OCI-LY1 (cell line): ENCODE data around the gene PAX8.

Source experiments
- H2AFZ ChIP-seq: fragments of 200-600 bp; sonication (generic), shearing (Covaris generic); 2 replicates; pipeline ENCODE4 v1.6.0; 2014; ENCODE audit warnings: antibody characterized with exemption, mild to moderate bottlenecking, low read length
- H3F3A ChIP-seq: fragments of 200-600 bp; sonication (generic), shearing (Covaris generic); 2 replicates; pipeline ENCODE4 v1.6.0; 2014; ENCODE audit warnings: mild to moderate bottlenecking, antibody characterized with exemption, low read length, moderate library complexity; ENCODE audit not compliant: insufficient read depth
- H3K27ac ChIP-seq: fragments of 200-600 bp; sonication (generic); 2 replicates; pipeline ENCODE4 v1.5.1; 2014; ENCODE audit warnings: low read length, mixed run types, mild to moderate bottlenecking, low read depth; ENCODE audit not compliant: poor library complexity, severe bottlenecking
- H3K27me3 ChIP-seq: fragments of 200-600 bp; sonication (generic); 2 replicates; pipeline ENCODE4 v1.6.0; 2014; ENCODE audit warnings: antibody characterized with exemption, mild to moderate bottlenecking, low read length, moderate library complexity; ENCODE audit not compliant: insufficient read depth
- H3K36me3 ChIP-seq: fragments of 200-600 bp; sonication (generic); 2 replicates; pipeline ENCODE4 v1.6.1; 2014; ENCODE audit warnings: mild to moderate bottlenecking, antibody characterized with exemption, low read length, moderate library complexity, mixed read lengths; ENCODE audit not compliant: insufficient read depth
- H3K4me1 ChIP-seq: fragments of 200-600 bp; sonication (generic); 2 replicates; pipeline ENCODE4 v1.5.1; 2014; ENCODE audit warnings: mild to moderate bottlenecking, low read length, moderate library complexity; ENCODE audit not compliant: insufficient read depth, severe bottlenecking
- H3K4me2 ChIP-seq: fragments of 200-600 bp; sonication (generic), shearing (Covaris generic); 2 replicates; pipeline ENCODE4 v1.6.1; 2014; ENCODE audit warnings: low read length
- H3K4me3 ChIP-seq: fragments of 200-600 bp; sonication (generic); 2 replicates; pipeline ENCODE4 v1.5.1; 2014; ENCODE audit warnings: low read length, low read depth, mild to moderate bottlenecking, mixed read lengths; ENCODE audit not compliant: poor library complexity, severe bottlenecking
- H3K79me2 ChIP-seq: fragments of 200-600 bp; shearing (Covaris generic); 2 replicates; pipeline ENCODE4 v1.6.1; 2016; ENCODE audit warnings: mixed run types, low read length, mixed read lengths; ENCODE audit not compliant: insufficient read depth
- H3K9ac ChIP-seq: fragments of 200-600 bp; sonication (generic), shearing (Covaris generic); 2 replicates; pipeline ENCODE4 v1.6.1; 2014; ENCODE audit warnings: mild to moderate bottlenecking, low read length, mixed read lengths
- H3K9me2 ChIP-seq: fragments of 200-600 bp; sonication (generic), shearing (Covaris generic); 2 replicates; pipeline ENCODE4 v1.6.1; 2014; ENCODE audit warnings: low read depth, mild to moderate bottlenecking, low read length, mixed read lengths
- H3K9me3 ChIP-seq: fragments of 200-600 bp; shearing (Covaris generic); 2 replicates; pipeline ENCODE4 v1.6.1; 2014; ENCODE audit warnings: low read length, mixed read lengths
- H4K20me1 ChIP-seq: fragments of 200-600 bp; sonication (generic), shearing (Covaris generic); 2 replicates; pipeline ENCODE4 v1.6.0; 2016; ENCODE audit warnings: mild to moderate bottlenecking, low read length; ENCODE audit not compliant: insufficient read depth
- EZH2 ChIP-seq: fragments of 200-600 bp; sonication (generic), shearing (Covaris generic); IDR thresholded peaks from 2 replicates; pipeline ENCODE4 v1.8.0; 2017; ENCODE audit warnings: borderline replicate concordance, mixed run types, mild to moderate bottlenecking, antibody characterized with exemption, low read length, moderate library complexity, mixed read lengths
- TF ChIP-seq, protein P1 (sequence below): fragments of 200-600 bp; sonication (generic), shearing (Covaris generic); IDR thresholded peaks from 2 replicates; pipeline ENCODE4 v1.5.1; 2017; ENCODE audit warnings: mild to moderate bottlenecking, antibody characterized with exemption, low read length, moderate library complexity, mixed read lengths

PAX8 gene

DNA sequence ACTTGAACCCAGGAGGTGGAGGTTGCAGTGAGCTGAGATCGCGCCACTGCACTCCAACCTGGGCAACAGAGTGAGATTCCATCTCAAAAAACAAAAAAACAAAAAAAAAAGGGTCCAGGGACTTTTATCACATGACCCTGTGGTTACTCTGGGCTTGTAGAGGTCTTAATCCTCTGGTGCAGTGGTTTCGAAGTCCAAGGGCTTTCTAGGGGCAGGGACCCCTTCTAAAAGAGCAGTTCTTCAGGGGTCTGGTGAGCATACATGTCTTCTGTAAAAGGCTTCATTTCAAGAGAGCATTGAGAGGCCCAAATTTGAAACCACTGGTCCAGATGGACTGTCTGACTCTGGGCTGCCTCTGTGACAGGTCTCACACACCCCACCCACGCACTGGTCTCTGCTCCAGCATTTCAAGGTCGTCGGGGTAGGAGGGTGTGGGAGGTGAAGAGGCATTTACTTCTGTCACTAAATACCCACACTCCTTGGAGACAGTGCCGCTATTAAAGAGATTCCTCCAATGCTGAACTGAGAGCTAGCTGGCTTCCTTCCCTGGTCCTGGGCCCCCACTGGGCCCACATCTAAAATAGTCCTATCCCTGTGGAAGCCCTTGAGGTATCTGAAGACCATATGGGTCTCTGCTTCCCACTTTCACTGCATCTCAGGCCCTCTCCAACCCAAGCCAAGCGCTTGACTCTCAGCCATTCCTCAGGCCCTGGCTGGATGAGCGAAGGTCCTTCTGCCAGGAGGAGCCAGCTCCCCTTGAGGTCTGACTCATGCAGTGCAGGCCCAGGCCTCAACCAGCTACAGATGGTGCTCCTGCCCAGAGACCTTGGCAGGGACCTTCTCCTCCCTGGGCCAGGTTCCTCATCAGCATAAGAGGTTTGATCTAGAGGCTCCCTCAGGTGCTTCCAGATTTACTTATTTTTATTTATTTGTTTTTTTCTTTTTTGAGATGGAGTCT is 44.8 kb downstream of the PAX8 start:
- H2AFZ ChIP-seq, result no peak overlapping the region
- no peak overlapping the region for H3K4me3 ChIP-seq
- no peak for TF ChIP-seq EZH2
- TF ChIP-seq, protein P1, sequence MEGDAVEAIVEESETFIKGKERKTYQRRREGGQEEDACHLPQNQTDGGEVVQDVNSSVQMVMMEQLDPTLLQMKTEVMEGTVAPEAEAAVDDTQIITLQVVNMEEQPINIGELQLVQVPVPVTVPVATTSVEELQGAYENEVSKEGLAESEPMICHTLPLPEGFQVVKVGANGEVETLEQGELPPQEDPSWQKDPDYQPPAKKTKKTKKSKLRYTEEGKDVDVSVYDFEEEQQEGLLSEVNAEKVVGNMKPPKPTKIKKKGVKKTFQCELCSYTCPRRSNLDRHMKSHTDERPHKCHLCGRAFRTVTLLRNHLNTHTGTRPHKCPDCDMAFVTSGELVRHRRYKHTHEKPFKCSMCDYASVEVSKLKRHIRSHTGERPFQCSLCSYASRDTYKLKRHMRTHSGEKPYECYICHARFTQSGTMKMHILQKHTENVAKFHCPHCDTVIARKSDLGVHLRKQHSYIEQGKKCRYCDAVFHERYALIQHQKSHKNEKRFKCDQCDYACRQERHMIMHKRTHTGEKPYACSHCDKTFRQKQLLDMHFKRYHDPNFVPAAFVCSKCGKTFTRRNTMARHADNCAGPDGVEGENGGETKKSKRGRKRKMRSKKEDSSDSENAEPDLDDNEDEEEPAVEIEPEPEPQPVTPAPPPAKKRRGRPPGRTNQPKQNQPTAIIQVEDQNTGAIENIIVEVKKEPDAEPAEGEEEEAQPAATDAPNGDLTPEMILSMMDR, result no peak
- no peak overlapping the region for H3K9ac ChIP-seq
- H4K20me1 ChIP-seq, result no peaks in the 10 kb centered on the region
- no peak overlapping the region for H3K4me2 ChIP-seq
- H3K79me2 ChIP-seq, result no peaks in the 10 kb centered on the region
- no peaks in the 10 kb centered on the region for H3K4me1 ChIP-seq
- H3K27me3 ChIP-seq, result no peaks in the 10 kb centered on the region
- no peaks in the 10 kb centered on the region for H3F3A ChIP-seq
- no peak overlapping the region for H3K27ac ChIP-seq
- H3K9me2 ChIP-seq, result no peaks in the 10 kb centered on the region
- no peaks in the 10 kb centered on the region for H3K9me3 ChIP-seq
- no peaks in the 10 kb centered on the region for H3K36me3 ChIP-seq

DNA sequence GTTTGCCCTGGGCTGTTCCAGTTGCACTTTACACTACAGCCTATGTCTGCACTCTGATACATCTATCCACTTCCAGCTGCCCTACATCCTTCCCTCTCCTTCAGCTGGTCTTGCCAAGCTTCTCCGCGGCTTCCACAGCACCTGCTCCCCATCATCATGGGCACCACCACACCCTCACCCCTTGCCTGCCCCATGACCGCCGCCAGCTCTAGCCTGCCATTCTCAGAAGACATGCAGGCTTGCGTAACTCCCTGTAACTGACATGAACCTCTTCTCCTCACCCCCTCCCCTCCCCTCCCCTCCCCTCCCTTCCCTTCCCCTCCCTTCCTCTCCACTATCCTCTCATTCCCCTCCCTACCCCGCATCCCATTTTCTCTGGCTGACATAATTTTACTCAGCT is 46.0 kb downstream of the PAX8 start:
- TF ChIP-seq, protein P1, result no peak
- no peak for TF ChIP-seq EZH2
- no peaks in the 10 kb centered on the region for H3K9me3 ChIP-seq
- H3K4me1 ChIP-seq, result no peaks in the 10 kb centered on the region
- H3K79me2 ChIP-seq, result no peaks in the 10 kb centered on the region
- no peak overlapping the region for H3K4me2 ChIP-seq
- H3K27ac ChIP-seq, result no peak overlapping the region
- H3K9ac ChIP-seq, result no peak overlapping the region
- no peaks in the 10 kb centered on the region for H3K27me3 ChIP-seq
- H3K36me3 ChIP-seq, result no peaks in the 10 kb centered on the region
- H4K20me1 ChIP-seq, result no peaks in the 10 kb centered on the region
- H3K4me3 ChIP-seq, result no peak overlapping the region
- H2AFZ ChIP-seq, result no peak overlapping the region
- H3F3A ChIP-seq, result no peaks in the 10 kb centered on the region
- no peaks in the 10 kb centered on the region for H3K9me2 ChIP-seq

DNA sequence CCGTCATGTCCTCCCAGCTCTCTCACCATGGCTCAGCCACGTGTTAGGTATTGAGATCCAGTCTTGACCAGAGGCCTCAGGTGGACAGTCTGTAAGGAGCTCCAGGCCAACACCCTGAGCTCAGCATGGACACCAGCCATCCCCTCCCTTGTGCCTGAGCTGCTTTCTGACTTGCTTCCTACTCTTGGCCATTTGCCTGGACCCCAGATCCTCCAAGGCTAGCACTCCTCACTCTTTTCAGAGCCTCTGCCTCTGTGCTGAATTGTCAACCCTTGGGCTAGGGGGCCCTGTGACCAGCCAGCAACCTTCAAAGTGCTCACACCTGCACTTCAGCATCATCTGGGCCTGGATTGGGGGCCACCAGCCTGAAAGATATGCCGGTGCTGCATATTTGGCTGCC is 46.6 kb downstream of the PAX8 start:
- Histone ChIP-seq H3K9me2 (no peaks in the 10 kb centered on the region), H3K9me3 (no peaks in the 10 kb centered on the region), H2AFZ (no peak overlapping the region), H3K4me3 (no peak overlapping the region), H3K27me3 (no peaks in the 10 kb centered on the region), H3K4me1 (no peaks in the 10 kb centered on the region), H3K79me2 (no peaks in the 10 kb centered on the region), H3K36me3 (no peaks in the 10 kb centered on the region), H4K20me1 (no peaks in the 10 kb centered on the region), H3K4me2 (no peak overlapping the region), H3K27ac (no peak overlapping the region), H3K9ac (no peak overlapping the region), H3F3A (no peaks in the 10 kb centered on the region)
- TF ChIP-seq, protein P1, result no peak
- TF ChIP-seq EZH2, result no peak
